K562 (cell line): ENCODE data around the gene SERPINE1. TPM values are rescaled to one million over a fixed set of nuclear protein-coding genes. Genes with fewer than 3 reads are reported as not detected.

Source experiments
- ASH1L ChIP-seq: fragments of 450-650 bp; IDR thresholded peaks from 2 replicates; pipeline ENCODE4 v1.6.1; 2018; ENCODE audit warnings: borderline replicate concordance, mild to moderate bottlenecking, low read depth; ENCODE audit not compliant: partially characterized antibody
- ATF1 ChIP-seq, 2 experiments: fragments of 450-650 bp in 1 of 2; IDR thresholded peaks; 2 replicates each; pipeline ENCODE4 v1.6.1; 2016; ENCODE audit warnings: missing compliant biosample characterization in 1 of 2, missing genetic modification characterization in 1 of 2
- FOS ChIP-seq: IDR thresholded peaks from 3 replicates; pipeline ENCODE4 v1.6.1; 2011; ENCODE audit not compliant: insufficient read length; ENCODE audit errors: extremely low read depth
- FOXK2 ChIP-seq, 2 experiments: fragments of 450-650 bp; IDR thresholded peaks in 1 of 2; conservative IDR thresholded peaks in 1 of 2; 2 replicates each; pipeline ENCODE4 v1.6.1; 2016; ENCODE audit warnings: low read depth in 2 of 2, mild to moderate bottlenecking in 1 of 2
- GABPA ChIP-seq: fragments of 200-800 bp; sonication (Bioruptor generic); conservative IDR thresholded peaks from 2 replicates; pipeline ENCODE4 v1.6.1; 2016; ENCODE audit warnings: low read depth, missing genetic modification characterization, missing compliant biosample characterization
- JUN ChIP-seq, 2 experiments: sonication (generic) in 1 of 2; formaldehyde crosslinking in 1 of 2; IDR thresholded peaks; 2 replicates each; pipeline versions ENCODE4 v1.6.1 to v1.8.0; 2012 to 2022; ENCODE audit warnings: borderline replicate concordance in 2 of 2, mild to moderate bottlenecking in 2 of 2, improper control_type of control experiment in 1 of 2, low read depth in 1 of 2, low read length in 1 of 2, missing genetic modification reagents in 1 of 2
- JUND ChIP-seq, 2 experiments: IDR thresholded peaks; 2 replicates in 1 of 2; 3 replicates in 1 of 2; pipeline ENCODE4 v1.6.1; 2011; ENCODE audit warnings: borderline replicate concordance in 2 of 2, low read depth in 2 of 2, low read length in 2 of 2, improper control_type of control experiment in 1 of 2, missing biosample characterization in 1 of 2, missing genetic modification characterization in 1 of 2, missing genetic modification reagents in 1 of 2
- NBN ChIP-seq: fragments of 450-650 bp; IDR thresholded peaks from 2 replicates; pipeline ENCODE4 v1.6.1; 2016; ENCODE audit warnings: low read depth, mild to moderate bottlenecking
- NRF1 ChIP-seq, 2 experiments: fragments of 450-650 bp; IDR thresholded peaks in 1 of 2; conservative IDR thresholded peaks in 1 of 2; 2 replicates each; pipeline ENCODE4 v1.6.1; 2014; ENCODE audit warnings: mild to moderate bottlenecking in 2 of 2
- PTRF ChIP-seq: fragments of 450-650 bp; IDR thresholded peaks from 2 replicates; pipeline ENCODE4 v1.6.1; 2016; ENCODE audit warnings: mild to moderate bottlenecking, missing genetic modification characterization, missing compliant biosample characterization
- SMAD4 ChIP-seq: fragments of 250-450 bp; sonication (Bioruptor Pico); conservative IDR thresholded peaks from 2 replicates; pipeline ENCODE4 v1.8.0; 2021; ENCODE audit warnings: inconsistent platforms, mild to moderate bottlenecking, moderate library complexity
- SRF ChIP-seq, 2 experiments: fragments of 250-450, 450-650 bp in 1 of 2; sonication (Bioruptor Pico) in 1 of 2; sonication (generic) in 1 of 2; formaldehyde crosslinking; IDR thresholded peaks; 2 replicates each; pipeline versions ENCODE4 v1.5.0 to v1.5.1; 2020 to 2022; ENCODE audit warnings: mild to moderate bottlenecking in 1 of 2, missing genetic modification reagents in 1 of 2
- TGIF2 ChIP-seq: sonication (generic); formaldehyde crosslinking; IDR thresholded peaks from 2 replicates; pipeline ENCODE4 v1.8.1; 2022; ENCODE audit warnings: mild to moderate bottlenecking, missing genetic modification reagents, moderate library complexity
- ZBTB7A ChIP-seq: IDR thresholded peaks from 2 replicates; pipeline ENCODE4 v1.6.1; 2011; ENCODE audit warnings: low read depth, mild to moderate bottlenecking, low read length, moderate library complexity, borderline replicate concordance; ENCODE audit not compliant: control insufficient read depth
- ZEB2 ChIP-seq: fragments of 450-650 bp; IDR thresholded peaks from 2 replicates; pipeline ENCODE4 v1.6.1; 2016
- ZNF318 ChIP-seq, 2 experiments: fragments of 450-650 bp; IDR thresholded peaks; 2 replicates each; pipeline ENCODE4 v1.6.1; 2016; ENCODE audit warnings: mild to moderate bottlenecking in 2 of 2, borderline replicate concordance in 1 of 2, low read depth in 1 of 2, moderate library complexity in 1 of 2
- ZNF408 ChIP-seq: fragments of 250-450 bp; sonication (Bioruptor Pico); IDR thresholded peaks from 2 replicates; pipeline ENCODE4 v1.4.0; 2020; ENCODE audit warnings: low read depth, mild to moderate bottlenecking, moderate library complexity
- ZNF780A ChIP-seq: fragments of 250-450 bp; sonication (Bioruptor Pico); IDR thresholded peaks from 2 replicates; pipeline ENCODE4 v1.5.0; 2021; ENCODE audit warnings: mild to moderate bottlenecking
- polyA plus RNA-seq, 8 experiments: library from polyadenylated mRNA; depleted of rRNA in 4 of 8; stranded (reverse) in 5 of 8; unstranded in 3 of 8; fragments of >200 nt; fragmentation: Nextera tagmentation in 2 of 8; fragmentation: Illumina TruSeq in 1 of 8; extraction: Ambion mirVana in 2 of 8; extraction: Trizol in 1 of 8; gene quantifications; 2 replicates each; pipeline versions ENCODE4 v1.2.1 to v1.2.3, GENCODE V29; 2011 to 2014; ENCODE audit warnings: inconsistent platforms in 1 of 8, missing spikeins in 1 of 8
- total RNA-seq, 7 experiments: library from RNA; depleted of rRNA in 6 of 7; stranded (reverse); fragments of >200 nt in 6 of 7; fragmentation: Illumina TruSeq in 2 of 7; extraction: Trizol in 2 of 7; gene quantifications; 2 replicates each; pipeline versions ENCODE4 v1.2.1 to v1.2.3, GENCODE V29; 2011 to 2021; ENCODE audit warnings: low replicate concordance in 1 of 7

Gene SERPINE1
- total and polyA plus RNA-seq, 9 of the 15 experiments (the other 6 are each of a cell fraction or from before 2014, with no cell fraction given): 0.22 to 4.8 (median 0.91) TPM

- no peak for TF ChIP-seq ZNF318 (IDR thresholded peaks at IDR 0.05; ENCODE audit: borderline replicate concordance in 1 of 2, low read depth in 1 of 2)
- TF ChIP-seq ASH1L: no peak
- no peak for TF ChIP-seq ATF1 (CRISPR knock-in tag; IDR thresholded peaks at IDR 0.05)
- TF ChIP-seq ATF1 (tag; IDR thresholded peaks at IDR 0.05): 0 out of 2 replicates have a peak, but pooled peaks have one; percentile 27
- TF ChIP-seq JUND (IDR thresholded peaks at IDR 0.05; ENCODE audit: borderline replicate concordance, low read depth, low read length): no peak
- peak; percentile 10; the same call in 1 of the 3 replicates for TF ChIP-seq JUND (tag; IDR thresholded peaks at IDR 0.05; ENCODE audit: borderline replicate concordance, low read depth, low read length)
- TF ChIP-seq ZNF780A (CRISPR knock-in tag): no peak
- TF ChIP-seq FOXK2 (conservative IDR thresholded peaks at IDR 0.05 in 1 of 2, IDR thresholded peaks at IDR 0.05 in 1 of 2; ENCODE audit: low read depth in 2 of 2): 0 out of 4 replicates have a peak, but pooled peaks of 1 of the 2 experiments have one; percentile 26
- TF ChIP-seq ZBTB7A: peak; percentile 84; the same call in 1 of the 2 replicates
- TF ChIP-seq SRF (CRISPR knock-in tag; IDR thresholded peaks at IDR 0.05): no peak
- no peak for TF ChIP-seq PTRF (tag)
- TF ChIP-seq ZEB2: no peak
- TF ChIP-seq FOS: no peak
- TF ChIP-seq GABPA: peak; percentile 68
- no peak for TF ChIP-seq NRF1 (conservative IDR thresholded peaks at IDR 0.05 in 1 of 2, IDR thresholded peaks at IDR 0.05 in 1 of 2)
- no peak for TF ChIP-seq NBN
- TF ChIP-seq JUN (IDR thresholded peaks at IDR 0.05; ENCODE audit: borderline replicate concordance, low read depth, low read length): no peak
- TF ChIP-seq JUN (CRISPR knock-in tag; IDR thresholded peaks at IDR 0.05; ENCODE audit: borderline replicate concordance): no peak
- peak; percentile 71; the same call in 1 of the 2 replicates for TF ChIP-seq SMAD4 (CRISPR knock-in tag)
- no peak for TF ChIP-seq TGIF2 (CRISPR knock-in tag)
- no peak for TF ChIP-seq ZNF408 (CRISPR knock-in tag)
Measured at GRCh38 chr7:101126651-101127459, at the start of gene SERPINE1 (continued).
